Thoracic aorta (tissue), 2 donors: ENCODE measurements around the gene TGM1. TPM values are rescaled to one million over a fixed set of nuclear protein-coding genes. Genes with fewer than 3 reads are reported as not detected.
"Not testable (repeated sequence)": the region's sequence is repeated elsewhere in the genome, so short reads cannot be mapped to it uniquely, and the experiment has no call there.

ENCODE experiments used
- ATAC-seq: fragments of 150-250 bp; one replicate; pipeline ENCODE4 v1.8.0; 2017; ENCODE audit warnings: low read depth; ENCODE audit not compliant: insufficient number of reproducible peaks, low FRiP score
- DNase-seq: peaks from one replicate; pipeline ENCODE4 v3.0.0-alpha.2; 2020; ENCODE audit warnings: low spot score
- H3K27ac ChIP-seq, 2 donors: fragments of 200-600 bp; sonication (generic); 1 replicate in 1 of 2; 2 replicates in 1 of 2; pipeline ENCODE4 v1.5.1; 2016; ENCODE audit warnings: mild to moderate bottlenecking in 2 of 2, moderate library complexity in 2 of 2
- H3K27me3 ChIP-seq: fragments of 200-600 bp; sonication (generic); replicated peaks from 2 replicates; pipeline ENCODE4 v1.6.0; 2016; ENCODE audit warnings: mild to moderate bottlenecking; ENCODE audit not compliant: insufficient read depth
- H3K36me3 ChIP-seq: fragments of 200-600 bp; sonication (generic); one replicate; pipeline ENCODE4 v1.5.1; 2016
- H3K4me1 ChIP-seq, 2 donors: fragments of 200-600 bp; sonication (generic); 1 replicate in 1 of 2; 2 replicates in 1 of 2; pipeline versions ENCODE4 v1.5.1 to v1.6.0; 2016; ENCODE audit warnings: low read depth in 2 of 2, mild to moderate bottlenecking in 1 of 2; ENCODE audit not compliant: control insufficient read depth in 1 of 2
- H3K4me3 ChIP-seq: fragments of 200-600 bp; sonication (generic); 2 replicates; pipeline ENCODE4 v1.5.1; 2016; ENCODE audit warnings: mild to moderate bottlenecking
- H3K9me3 ChIP-seq: fragments of 200-600 bp; sonication (generic); 2 replicates; pipeline ENCODE4 v1.5.1; 2016
- CTCF ChIP-seq: fragments of 200-600 bp; sonication (generic); IDR thresholded peaks from one replicate; pipeline ENCODE4 v1.5.1; 2019; ENCODE audit warnings: antibody characterized with exemption
- total RNA-seq, 2 donors: library from RNA; depleted of rRNA; stranded (reverse); fragments of >200 nt; gene quantifications; one replicate each; pipeline versions ENCODE4 v1.1.0 to v1.2.3, GENCODE V29; 2016

TGM1 gene
- total RNA-seq, 2 donors from 2014 or later: 0.21 TPM; not detected in 1

DNA sequence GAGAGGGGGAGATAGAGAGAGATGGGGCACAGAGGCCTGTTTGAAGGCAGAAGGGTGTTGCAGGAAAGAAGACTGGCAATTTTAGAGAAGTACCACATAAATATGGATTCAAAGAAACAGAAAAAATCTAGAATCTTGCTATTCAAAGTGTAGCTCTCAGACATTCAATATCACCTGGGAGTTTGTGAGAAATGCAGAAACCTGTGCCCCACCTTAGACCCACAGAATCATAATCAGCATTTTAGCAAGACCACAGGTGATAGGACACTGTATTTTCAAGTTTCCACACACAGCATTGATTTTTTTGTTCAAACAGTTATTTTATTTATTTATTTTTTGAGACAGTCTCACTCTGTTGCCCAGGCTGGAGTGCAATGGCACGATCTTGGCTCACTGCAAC, 34.1 kb downstream of the TGM1 start:
- H3K4me1 ChIP-seq: peaks cover 10 to 27% of the 10 kb centered on the region in 2 donors
- H3K27ac ChIP-seq: no peak overlapping the region
- TF ChIP-seq CTCF: no peak
- no peaks in the 10 kb centered on the region for H3K27me3 ChIP-seq
- DNase-seq (no peak), ATAC-seq (no peak)
- no peaks in the 10 kb centered on the region for H3K36me3 ChIP-seq
- no peak overlapping the region for H3K4me3 ChIP-seq
- H3K9me3 ChIP-seq: no peaks in the 10 kb centered on the region

- DNase-seq (no peak), ATAC-seq (no peak)
- no peaks in the 10 kb centered on the region for H3K9me3 ChIP-seq
- H3K4me1 ChIP-seq: peaks cover 3 to 13% of the 10 kb centered on the region in 2 donors
- H3K27ac ChIP-seq: no peak overlapping the region
- H3K36me3 ChIP-seq: no peaks in the 10 kb centered on the region
- H3K4me3 ChIP-seq: no peak overlapping the region
- TF ChIP-seq CTCF: no peak
- no peaks in the 10 kb centered on the region for H3K27me3 ChIP-seq
These were observed 36.5 kb downstream of the TGM1 start for GRCh38 chr14:24226473-24226872.

GRCh38 chr14:24224618-24225071, 38.3 kb downstream of the TGM1 start:
- no peak for DNase-seq
- no peak for TF ChIP-seq CTCF
- Histone ChIP-seq H3K36me3 (no peaks in the 10 kb centered on the region), H3K9me3 (no peaks in the 10 kb centered on the region), H3K4me1 (peaks cover 0 to 3% of the 10 kb centered on the region in 2 donors), H3K27ac (no peak overlapping the region), H3K27me3 (no peaks in the 10 kb centered on the region), H3K4me3 (no peak overlapping the region)
- no peak for ATAC-seq

- H3K4me3 ChIP-seq, DNase-seq, H3K36me3 ChIP-seq, H3K27me3 ChIP-seq, H3K4me1 ChIP-seq, H3K27ac ChIP-seq, ATAC-seq, H3K9me3 ChIP-seq: not testable (repeated sequence)
These were observed 40.0 kb downstream of the TGM1 start for GRCh38 chr14:24222987-24223386.

- H3K27ac ChIP-seq: no peak overlapping the region
- peaks cover 8% of the 10 kb centered on the region for H3K36me3 ChIP-seq
- no peaks in the 10 kb centered on the region for H3K27me3 ChIP-seq
- no peak overlapping the region for H3K4me3 ChIP-seq
- DNase-seq (no peak), ATAC-seq (no peak)
- no peak for TF ChIP-seq CTCF
- peaks cover 5 to 14% of the 10 kb centered on the region in 2 donors for H3K4me1 ChIP-seq
- H3K9me3 ChIP-seq: no peaks in the 10 kb centered on the region
These were observed 43.5 kb downstream of the TGM1 start for GRCh38 chr14:24219521-24219920.

DNA sequence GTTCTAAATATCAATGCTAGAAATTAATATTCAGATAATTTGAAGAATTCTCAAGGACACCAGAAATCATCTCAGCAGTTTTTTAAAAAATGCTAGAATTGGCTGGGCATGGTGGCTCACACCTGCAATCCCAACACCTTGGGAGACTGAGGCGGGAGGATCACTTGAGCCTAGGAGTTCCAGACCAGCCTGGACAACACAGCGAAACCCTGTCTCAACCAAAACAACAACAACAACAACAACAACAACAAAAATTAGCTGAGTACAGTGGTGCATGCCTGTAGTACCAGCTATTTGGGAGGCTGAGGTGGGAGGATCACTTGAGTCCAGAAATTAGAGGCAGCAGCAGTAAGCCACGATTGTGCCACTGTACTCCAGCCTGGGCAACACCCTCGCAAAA, 43.9 kb downstream of the TGM1 start:
- no peaks in the 10 kb centered on the region for H3K27me3 ChIP-seq
- no peak overlapping the region for H3K27ac ChIP-seq
- H3K36me3 ChIP-seq: peaks cover 8% of the 10 kb centered on the region
- no peak for TF ChIP-seq CTCF
- H3K9me3 ChIP-seq: no peaks in the 10 kb centered on the region
- peaks cover 10 to 19% of the 10 kb centered on the region in 2 donors for H3K4me1 ChIP-seq
- DNase-seq (no peak), ATAC-seq (no peak)
- H3K4me3 ChIP-seq: no peak overlapping the region

DNA sequence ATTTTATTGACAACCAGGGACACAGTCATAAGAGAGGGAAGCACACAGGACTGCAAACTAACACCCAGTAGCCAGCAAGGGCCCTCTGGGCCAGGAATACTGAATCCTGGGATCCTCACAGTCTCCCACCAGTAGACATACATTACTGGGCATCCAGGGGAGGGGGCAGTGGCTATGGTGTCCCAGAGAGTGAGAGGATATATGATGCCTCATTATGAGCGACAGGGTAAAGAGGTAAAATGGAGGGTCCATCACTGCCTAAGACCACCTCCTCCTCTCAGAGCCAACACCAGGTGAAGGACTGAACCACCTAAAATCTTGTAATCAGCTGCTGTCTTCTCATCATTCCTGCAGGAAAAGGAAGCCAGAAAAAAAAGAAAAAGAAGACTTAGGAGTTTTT, 46.1 kb downstream of the TGM1 start:
- H3K36me3 ChIP-seq, H3K4me3 ChIP-seq, H3K27ac ChIP-seq, ATAC-seq, H3K9me3 ChIP-seq, DNase-seq, H3K27me3 ChIP-seq: not testable (repeated sequence)
- peaks cover 19 to 32% of the 10 kb centered on the region in 2 donors for H3K4me1 ChIP-seq
